Measurements from ENCODE around the gene ACTN4. TPM values are rescaled to one million over a fixed set of nuclear protein-coding genes. Genes with fewer than 3 reads are reported as not detected.

Gene ACTN4
- total RNA-seq, 1 experiment from 2014 or later = 399 TPM

DNA sequence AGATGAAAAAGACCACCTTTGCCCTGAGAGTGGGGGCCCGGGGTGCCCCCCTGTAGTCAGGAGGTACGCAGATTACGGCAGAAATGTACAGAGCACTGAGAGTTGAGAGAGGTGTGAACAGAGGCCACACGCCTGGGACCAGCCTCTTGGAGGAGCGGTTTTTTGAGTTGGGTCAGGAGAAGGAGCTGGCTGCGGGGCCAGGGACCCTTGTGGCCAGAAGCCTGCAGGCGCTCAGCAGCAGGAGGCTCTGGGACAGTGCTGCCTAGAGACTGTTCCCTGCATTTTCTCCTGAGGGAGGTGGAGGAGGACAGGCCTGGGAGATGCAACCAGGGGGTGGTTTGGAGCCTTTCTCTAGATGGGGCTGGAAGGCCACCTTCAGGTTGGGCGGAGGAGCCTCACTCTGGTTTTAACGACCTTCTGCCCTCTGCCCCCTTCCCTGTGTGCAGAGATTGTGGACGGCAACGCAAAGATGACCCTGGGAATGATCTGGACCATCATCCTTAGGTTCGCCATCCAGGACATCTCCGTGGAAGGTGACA lies 57.1 kb downstream of the ACTN4 start:
- DNase-seq (ENCODE audit: low read depth in 1 of 2, low spot score in 2 of 2) = no peak
- H3K4me3 ChIP-seq = no peak overlapping the region
- peaks cover 100% of the 10 kb centered on the region for H3K36me3 ChIP-seq
- no peak overlapping the region for H3K27ac ChIP-seq
- H3K27me3 ChIP-seq (replicated peaks) = no peaks in the 10 kb centered on the region
- no peaks in the 10 kb centered on the region for H3K9me3 ChIP-seq (replicated peaks)
- H3K4me1 ChIP-seq (replicated peaks) = peaks cover 12% of the 10 kb centered on the region

- Histone ChIP-seq H3K4me1 (replicated peaks) (peaks cover 17% of the 10 kb centered on the region), H3K4me3 (no peak overlapping the region), H3K27me3 (replicated peaks) (no peaks in the 10 kb centered on the region), H3K9me3 (replicated peaks) (no peaks in the 10 kb centered on the region), H3K36me3 (peaks cover 100% of the 10 kb centered on the region), H3K27ac (no peak overlapping the region)
- no peak for DNase-seq (ENCODE audit: low read depth in 1 of 2, low spot score in 2 of 2)
These were observed 58.0 kb downstream of the ACTN4 start for GRCh38 chr19:38705197-38706019.

GRCh38 chr19:38706792-38707511 lies 59.5 kb downstream of the ACTN4 start:
- Histone ChIP-seq H3K27ac (no peak overlapping the region), H3K36me3 (peaks cover 100% of the 10 kb centered on the region), H3K4me1 (replicated peaks) (peaks cover 32% of the 10 kb centered on the region), H3K27me3 (replicated peaks) (no peaks in the 10 kb centered on the region), H3K4me3 (no peak overlapping the region), H3K9me3 (replicated peaks) (no peaks in the 10 kb centered on the region)
- DNase-seq (ENCODE audit: low read depth in 1 of 2, low spot score in 2 of 2) = no peak

DNA sequence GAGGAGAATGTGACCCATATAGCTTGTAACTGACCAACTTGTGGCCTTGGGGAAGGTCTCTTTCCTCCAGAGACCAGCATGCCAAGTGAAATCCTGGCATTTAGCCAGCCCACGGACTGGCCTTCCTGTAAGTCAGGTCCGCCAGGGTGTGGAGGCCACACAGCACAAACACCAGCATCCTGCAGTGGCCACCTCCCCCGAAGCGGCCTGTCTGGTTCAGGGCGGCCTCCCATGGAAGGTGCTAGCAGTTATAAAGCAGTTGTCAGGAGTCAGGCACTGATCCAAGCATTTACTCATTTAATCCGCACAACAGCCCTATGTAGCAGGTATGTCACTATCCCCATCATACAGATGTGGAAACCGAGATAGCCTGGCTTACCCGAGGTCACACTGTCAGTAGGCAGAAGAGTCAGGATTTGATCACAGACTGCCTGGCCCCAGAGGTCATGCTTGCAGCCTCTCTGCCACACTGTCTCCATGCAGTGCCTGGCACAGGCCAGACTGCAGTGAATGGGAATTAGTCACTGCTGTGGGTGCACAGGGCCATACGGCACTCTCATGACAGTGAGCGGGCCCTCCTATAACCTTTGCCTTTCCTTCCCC lies 60.2 kb downstream of the ACTN4 start:
- DNase-seq (ENCODE audit: low read depth in 1 of 2, low spot score in 2 of 2) = no peak
- no peaks in the 10 kb centered on the region for H3K27me3 ChIP-seq (replicated peaks)
- peaks cover 100% of the 10 kb centered on the region for H3K36me3 ChIP-seq
- no peak overlapping the region for H3K4me3 ChIP-seq
- no peaks in the 10 kb centered on the region for H3K9me3 ChIP-seq (replicated peaks)
- no peak overlapping the region for H3K27ac ChIP-seq
- peaks cover 36% of the 10 kb centered on the region for H3K4me1 ChIP-seq (replicated peaks)

DNA sequence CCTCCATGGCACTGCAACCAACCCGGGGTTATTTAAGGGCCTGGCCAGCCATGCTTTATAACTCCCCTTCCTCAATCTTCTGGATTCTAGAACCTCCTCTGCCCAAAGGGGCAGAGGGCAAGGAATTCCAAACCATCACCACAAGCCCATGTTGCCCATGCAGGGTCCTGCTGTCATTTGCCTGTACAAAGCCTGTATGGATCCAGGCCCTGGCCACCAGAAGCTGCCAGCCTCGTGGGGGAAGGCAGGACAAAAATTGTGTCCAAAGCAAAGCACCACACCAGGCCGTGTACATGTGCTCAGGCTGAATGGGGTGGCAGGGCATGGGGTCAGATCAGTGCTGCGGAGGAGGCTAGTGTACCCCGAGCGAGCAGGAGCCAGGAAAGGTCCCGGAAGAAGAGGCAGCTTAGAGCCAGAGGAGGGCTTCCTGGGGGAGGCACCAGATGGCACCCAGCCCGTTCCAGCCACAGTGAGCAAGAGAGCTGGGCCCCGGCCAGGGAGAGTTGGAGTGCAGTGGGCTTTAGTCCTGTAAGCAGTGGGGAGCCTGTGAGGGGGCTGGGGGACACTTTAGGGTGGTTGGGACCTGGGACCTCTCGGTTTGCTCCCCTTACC lies 61.1 kb downstream of the ACTN4 start:
- peaks cover 36% of the 10 kb centered on the region for H3K4me1 ChIP-seq (replicated peaks)
- no peak overlapping the region for H3K27ac ChIP-seq
- H3K9me3 ChIP-seq (replicated peaks) = no peaks in the 10 kb centered on the region
- H3K27me3 ChIP-seq (replicated peaks) = no peaks in the 10 kb centered on the region
- H3K36me3 ChIP-seq = peaks cover 100% of the 10 kb centered on the region
- H3K4me3 ChIP-seq = no peak overlapping the region
- no peak for DNase-seq (ENCODE audit: low read depth in 1 of 2, low spot score in 2 of 2)

- no peak for DNase-seq (ENCODE audit: low read depth in 1 of 2, low spot score in 2 of 2)
- no peaks in the 10 kb centered on the region for H3K27me3 ChIP-seq (replicated peaks)
- no peak overlapping the region for H3K4me3 ChIP-seq
- H3K9me3 ChIP-seq (replicated peaks) = no peaks in the 10 kb centered on the region
- peaks cover 36% of the 10 kb centered on the region for H3K4me1 ChIP-seq (replicated peaks)
- H3K36me3 ChIP-seq = peaks cover 100% of the 10 kb centered on the region
- H3K27ac ChIP-seq = no peak overlapping the region
These were observed 61.7 kb downstream of the ACTN4 start for GRCh38 chr19:38709119-38709518.

GRCh38 chr19:38709671-38710415 lies 62.4 kb downstream of the ACTN4 start:
- DNase-seq (ENCODE audit: low read depth in 1 of 2, low spot score in 2 of 2) = no peak
- Histone ChIP-seq H3K4me1 (replicated peaks) (peaks cover 36% of the 10 kb centered on the region), H3K9me3 (replicated peaks) (no peaks in the 10 kb centered on the region), H3K4me3 (no peak overlapping the region), H3K27ac (no peak overlapping the region), H3K27me3 (replicated peaks) (no peaks in the 10 kb centered on the region), H3K36me3 (peaks cover 100% of the 10 kb centered on the region)

DNA sequence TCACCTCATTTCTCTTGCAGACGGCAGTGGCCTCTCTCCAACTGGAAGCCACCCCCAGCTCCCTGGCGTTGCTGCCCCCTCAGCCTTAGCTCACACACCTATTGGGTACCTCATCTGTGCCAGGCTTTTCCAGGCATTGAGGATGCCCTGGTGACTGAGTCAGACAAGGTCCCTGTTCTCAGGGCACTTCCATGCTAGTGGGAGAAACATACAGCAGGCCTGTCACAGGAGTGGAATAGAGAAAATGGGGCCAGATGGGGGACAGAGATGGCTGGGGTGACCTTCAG lies 62.9 kb downstream of the ACTN4 start:
- H3K9me3 ChIP-seq (replicated peaks) = no peaks in the 10 kb centered on the region
- H3K36me3 ChIP-seq = peaks cover 100% of the 10 kb centered on the region
- H3K4me3 ChIP-seq = no peak overlapping the region
- no peak overlapping the region for H3K27ac ChIP-seq
- no peak for DNase-seq (ENCODE audit: low read depth in 1 of 2, low spot score in 2 of 2)
- no peaks in the 10 kb centered on the region for H3K27me3 ChIP-seq (replicated peaks)
- H3K4me1 ChIP-seq (replicated peaks) = peaks cover 36% of the 10 kb centered on the region

DNA sequence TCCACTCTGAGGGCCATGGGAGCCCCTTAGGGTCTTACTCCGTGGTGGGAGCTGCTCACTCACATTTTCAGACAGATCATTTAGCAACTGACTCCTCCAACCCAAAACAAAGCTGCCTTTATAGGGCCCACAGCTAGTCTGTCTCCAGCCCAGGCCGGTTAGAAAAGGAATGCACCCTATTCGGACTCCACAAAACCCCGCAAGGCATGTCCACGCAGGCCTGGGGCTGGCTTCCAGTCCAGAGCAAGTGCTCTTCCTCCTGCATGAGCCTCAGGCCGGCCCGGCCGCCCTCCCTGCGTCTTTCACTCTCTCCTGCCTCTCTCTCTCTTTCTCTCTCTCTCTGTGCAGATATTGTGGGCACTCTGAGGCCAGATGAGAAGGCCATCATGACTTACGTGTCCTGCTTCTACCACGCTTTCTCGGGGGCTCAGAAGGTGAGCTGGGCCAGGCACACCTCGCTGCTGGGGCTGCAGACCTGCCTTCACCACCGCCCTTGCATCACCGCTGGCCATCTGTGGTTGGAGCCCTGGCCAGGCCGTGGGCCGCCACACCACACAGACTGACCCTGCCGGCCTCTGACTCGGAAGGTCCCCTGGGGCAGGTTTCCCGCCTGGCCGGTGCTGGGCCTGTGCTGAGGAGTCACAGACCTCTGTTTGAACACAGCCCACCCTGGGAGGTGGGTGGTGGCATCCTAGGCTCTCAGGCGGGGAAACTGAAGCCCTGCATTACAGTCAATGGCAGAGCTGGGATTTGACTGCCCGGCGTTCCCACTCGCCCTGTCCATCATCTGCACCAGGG lies 63.7 kb downstream of the ACTN4 start:
- Histone ChIP-seq H3K4me3 (no peak overlapping the region), H3K27ac (0 out of 2 replicates have a peak overlapping the region, but pooled peaks have one; percentile 10), H3K36me3 (peaks cover 100% of the 10 kb centered on the region), H3K4me1 (replicated peaks) (peaks cover 36% of the 10 kb centered on the region), H3K9me3 (replicated peaks) (no peaks in the 10 kb centered on the region), H3K27me3 (replicated peaks) (no peaks in the 10 kb centered on the region)
- peak in 1 of 2 experiments; percentile 26 for DNase-seq (ENCODE audit: low read depth in 1 of 2, low spot score in 2 of 2)

DNA sequence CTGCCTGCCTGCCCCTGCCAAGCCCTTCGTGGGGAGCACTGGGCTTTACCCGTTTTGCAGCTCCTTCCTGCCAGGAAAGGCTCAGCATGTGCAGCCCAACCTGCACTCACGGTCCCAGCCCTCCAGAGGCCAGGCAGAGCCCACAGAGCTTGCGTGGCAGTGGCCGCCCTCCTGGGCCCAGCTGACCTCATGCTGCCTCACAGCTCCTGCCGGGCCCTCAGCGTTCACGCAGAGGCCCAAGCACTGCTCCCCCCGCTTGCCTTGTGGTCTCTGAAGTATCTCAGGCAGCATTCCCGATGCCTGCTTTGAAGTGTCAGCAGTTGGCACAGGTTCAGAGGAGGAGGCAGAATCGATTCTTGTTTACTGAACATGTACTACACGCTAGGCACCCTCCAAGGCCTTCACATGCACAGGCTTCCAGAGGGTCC lies 64.3 kb downstream of the ACTN4 start:
- Histone ChIP-seq H3K36me3 (peaks cover 100% of the 10 kb centered on the region), H3K9me3 (replicated peaks) (no peaks in the 10 kb centered on the region), H3K4me3 (no peak overlapping the region), H3K4me1 (replicated peaks) (peaks cover 34% of the 10 kb centered on the region), H3K27ac (0 out of 2 replicates have a peak overlapping the region, but pooled peaks have one; percentile 10), H3K27me3 (replicated peaks) (no peaks in the 10 kb centered on the region)
- DNase-seq (ENCODE audit: low read depth in 1 of 2, low spot score in 2 of 2) = peak; percentile 56 to 83

DNA sequence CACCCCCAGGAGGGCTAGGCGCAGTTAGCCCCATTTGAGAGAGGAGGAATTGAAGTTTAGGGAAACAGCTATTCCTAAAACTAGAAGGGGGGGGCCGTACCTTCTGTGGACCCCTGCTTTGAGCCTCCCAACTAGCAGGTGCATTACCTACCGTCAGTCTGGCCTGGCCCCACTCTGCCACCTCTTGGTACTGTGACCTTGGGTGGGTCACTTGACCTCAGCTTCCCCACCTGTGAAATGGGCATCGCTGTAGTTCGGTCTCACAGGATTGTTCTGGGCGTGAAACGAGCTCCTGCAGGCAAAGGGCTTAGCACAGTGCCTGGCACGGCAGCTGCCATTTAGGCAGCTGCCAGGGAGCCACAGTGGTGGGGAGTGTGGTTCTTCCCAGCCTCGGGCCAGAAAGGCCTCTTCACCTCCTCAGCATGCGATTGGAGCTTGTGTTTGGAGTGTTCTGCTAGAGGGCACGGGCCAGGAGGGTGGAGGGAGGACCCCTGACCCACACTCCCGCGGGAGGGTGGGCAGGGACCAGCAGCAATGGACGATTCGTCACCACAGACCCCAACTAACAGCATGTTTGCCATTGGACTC lies 64.8 kb downstream of the ACTN4 start:
- peaks cover 100% of the 10 kb centered on the region for H3K36me3 ChIP-seq
- H3K27ac ChIP-seq = no peak overlapping the region
- no peak overlapping the region for H3K4me3 ChIP-seq
- H3K27me3 ChIP-seq (replicated peaks) = no peaks in the 10 kb centered on the region
- no peak for DNase-seq (ENCODE audit: low read depth in 1 of 2, low spot score in 2 of 2)
- peaks cover 28% of the 10 kb centered on the region for H3K4me1 ChIP-seq (replicated peaks)
- no peaks in the 10 kb centered on the region for H3K9me3 ChIP-seq (replicated peaks)

DNA sequence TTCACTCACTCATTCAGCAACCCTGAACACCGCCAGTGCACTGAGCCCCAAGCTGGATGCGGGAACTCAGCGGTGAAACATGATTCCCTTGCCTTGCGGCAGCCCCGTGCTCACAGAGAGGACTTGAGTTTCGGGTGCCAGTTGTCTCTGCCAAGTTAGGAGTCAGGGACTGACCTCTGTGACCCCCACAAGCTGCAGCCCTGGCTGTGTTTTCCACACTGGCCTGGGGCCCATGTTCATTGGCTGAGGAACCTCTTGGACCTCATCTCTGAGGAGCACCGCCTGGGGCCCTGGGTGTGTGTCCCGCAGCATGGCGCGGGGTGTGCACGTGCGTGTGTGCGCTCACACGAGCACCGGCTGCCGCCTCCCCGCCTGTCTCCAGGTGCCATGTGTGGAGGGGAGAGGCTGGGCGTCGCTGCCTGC lies 65.8 kb downstream of the ACTN4 start:
- no peaks in the 10 kb centered on the region for H3K9me3 ChIP-seq (replicated peaks)
- peaks cover 100% of the 10 kb centered on the region for H3K36me3 ChIP-seq
- peaks cover 23% of the 10 kb centered on the region for H3K4me1 ChIP-seq (replicated peaks)
- H3K27me3 ChIP-seq (replicated peaks) = no peaks in the 10 kb centered on the region
- no peak for DNase-seq (ENCODE audit: low read depth in 1 of 2, low spot score in 2 of 2)
- no peak overlapping the region for H3K27ac ChIP-seq
- H3K4me3 ChIP-seq = no peak overlapping the region

Measured in SJSA1 (cell line).